Lower lobe of right lung (tissue), 2 donors: ENCODE results near the gene ZFHX2. TPM values are rescaled to one million over a fixed set of nuclear protein-coding genes. Genes with fewer than 3 reads are reported as not detected.

Source experiments
- ATAC-seq, 2 donors: fragments of 200-7000 bp; cut with Tn5 transposase; one replicate each; pipeline ENCODE4 v1.9.1; 2020 to 2022; ENCODE audit warnings: mild to moderate bottlenecking in 2 of 2, moderate library complexity in 2 of 2
- DNase-seq: peaks from one replicate; pipeline ENCODE4 v3.0.0-alpha.2; 2020
- H3K27ac ChIP-seq: fragments of 200-600 bp; one replicate; pipeline ENCODE4 v1.8.0; 2022
- H3K27me3 ChIP-seq: fragments of 200-600 bp; one replicate; pipeline ENCODE4 v1.8.0; 2022; ENCODE audit warnings: low read depth
- H3K36me3 ChIP-seq: fragments of 200-600 bp; one replicate; pipeline ENCODE4 v1.8.0; 2022; ENCODE audit warnings: mild to moderate bottlenecking
- H3K4me1 ChIP-seq: fragments of 200-600 bp; one replicate; pipeline ENCODE4 v1.8.0; 2022
- H3K4me3 ChIP-seq: fragments of 200-600 bp; one replicate; pipeline ENCODE4 v1.8.0; 2022; ENCODE audit warnings: mild to moderate bottlenecking
- H3K9me3 ChIP-seq: fragments of 200-600 bp; one replicate; pipeline ENCODE4 v1.8.0; 2022
- intact Hi-C: fragments of 100-400 bp; cut with DNase I; formaldehyde crosslinking; loops from one replicate; pipeline ENCODE4 v1.11.0; 2022
- total RNA-seq: library from RNA; stranded (reverse); fragmentation: NEBNext Ultra II Directional; extraction: Animal tissue kit (Norgen Biotek cat#: 25700); gene quantifications from one replicate; pipeline ENCODE4 v1.2.1, GENCODE V29; 2021
- TF ChIP-seq, protein P1 (sequence below): fragments of 200-600 bp; IDR thresholded peaks from one replicate; pipeline ENCODE4 v1.8.0; 2022; ENCODE audit warnings: antibody characterized with exemption, mild to moderate bottlenecking
- donor health status: DM: no; HTN: yes; CAD: no; lungs with severe emphysema.

The ZFHX2 gene
- total RNA-seq, 1 donor from 2014 or later: 5.1 TPM

DNA sequence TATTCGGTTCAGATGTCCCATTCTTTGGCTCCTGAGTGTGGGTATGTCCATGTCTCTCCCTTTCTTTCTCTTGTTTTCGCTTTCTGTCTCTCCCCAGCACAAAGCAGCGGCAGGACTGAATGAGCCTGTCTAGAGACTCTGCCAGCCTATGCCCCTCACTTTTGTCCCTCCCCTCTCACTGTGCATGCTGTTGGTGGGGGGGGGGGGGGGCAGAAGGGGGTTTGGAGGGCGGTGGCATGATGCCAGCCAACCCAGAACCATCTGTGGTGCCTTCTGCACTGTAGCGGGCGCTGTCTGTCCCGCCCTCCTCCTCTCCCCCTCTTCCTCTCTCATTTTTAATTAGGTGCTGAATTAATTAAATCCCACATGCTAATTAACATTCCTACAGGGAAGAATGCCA, 64.3 kb downstream of the ZFHX2 start:
- Histone ChIP-seq H3K36me3 (peaks cover 39% of the 10 kb centered on the region), H3K27ac (no peak overlapping the region), H3K27me3 (no peaks in the 10 kb centered on the region), H3K4me1 (no peaks in the 10 kb centered on the region), H3K4me3 (no peak overlapping the region), H3K9me3 (no peaks in the 10 kb centered on the region)
- intact Hi-C loops: no loop called here
- DNase-seq (no peak), ATAC-seq (no peak)
- TF ChIP-seq, protein P1, sequence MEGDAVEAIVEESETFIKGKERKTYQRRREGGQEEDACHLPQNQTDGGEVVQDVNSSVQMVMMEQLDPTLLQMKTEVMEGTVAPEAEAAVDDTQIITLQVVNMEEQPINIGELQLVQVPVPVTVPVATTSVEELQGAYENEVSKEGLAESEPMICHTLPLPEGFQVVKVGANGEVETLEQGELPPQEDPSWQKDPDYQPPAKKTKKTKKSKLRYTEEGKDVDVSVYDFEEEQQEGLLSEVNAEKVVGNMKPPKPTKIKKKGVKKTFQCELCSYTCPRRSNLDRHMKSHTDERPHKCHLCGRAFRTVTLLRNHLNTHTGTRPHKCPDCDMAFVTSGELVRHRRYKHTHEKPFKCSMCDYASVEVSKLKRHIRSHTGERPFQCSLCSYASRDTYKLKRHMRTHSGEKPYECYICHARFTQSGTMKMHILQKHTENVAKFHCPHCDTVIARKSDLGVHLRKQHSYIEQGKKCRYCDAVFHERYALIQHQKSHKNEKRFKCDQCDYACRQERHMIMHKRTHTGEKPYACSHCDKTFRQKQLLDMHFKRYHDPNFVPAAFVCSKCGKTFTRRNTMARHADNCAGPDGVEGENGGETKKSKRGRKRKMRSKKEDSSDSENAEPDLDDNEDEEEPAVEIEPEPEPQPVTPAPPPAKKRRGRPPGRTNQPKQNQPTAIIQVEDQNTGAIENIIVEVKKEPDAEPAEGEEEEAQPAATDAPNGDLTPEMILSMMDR: no peak

DNA sequence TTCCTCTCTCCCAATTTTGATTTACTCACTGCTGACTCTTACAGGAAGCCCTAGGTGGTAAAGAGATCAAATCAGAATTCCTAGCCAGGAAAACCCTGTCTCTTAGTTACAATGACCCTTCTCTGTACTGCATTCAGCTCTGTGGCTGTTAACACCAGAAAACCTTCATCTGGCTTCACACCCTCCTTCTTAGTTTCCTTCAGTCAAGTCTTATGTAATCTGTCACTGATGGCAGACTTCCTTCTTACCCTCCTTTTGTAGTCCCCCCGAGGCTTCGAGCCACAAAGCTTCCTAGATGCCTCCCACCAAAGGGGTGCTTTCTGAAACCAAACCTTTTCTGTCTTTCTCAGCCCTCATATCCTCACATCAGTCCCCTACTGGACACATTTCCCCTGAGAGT, 65.5 kb downstream of the ZFHX2 start:
- Histone ChIP-seq H3K4me3 (no peak overlapping the region), H3K4me1 (no peaks in the 10 kb centered on the region), H3K27me3 (no peaks in the 10 kb centered on the region), H3K9me3 (no peaks in the 10 kb centered on the region), H3K36me3 (peaks cover 40% of the 10 kb centered on the region), H3K27ac (no peak overlapping the region)
- intact Hi-C loops: no loop called here
- TF ChIP-seq, protein P1: no peak
- no peak for ATAC-seq
- no peak for DNase-seq

DNA sequence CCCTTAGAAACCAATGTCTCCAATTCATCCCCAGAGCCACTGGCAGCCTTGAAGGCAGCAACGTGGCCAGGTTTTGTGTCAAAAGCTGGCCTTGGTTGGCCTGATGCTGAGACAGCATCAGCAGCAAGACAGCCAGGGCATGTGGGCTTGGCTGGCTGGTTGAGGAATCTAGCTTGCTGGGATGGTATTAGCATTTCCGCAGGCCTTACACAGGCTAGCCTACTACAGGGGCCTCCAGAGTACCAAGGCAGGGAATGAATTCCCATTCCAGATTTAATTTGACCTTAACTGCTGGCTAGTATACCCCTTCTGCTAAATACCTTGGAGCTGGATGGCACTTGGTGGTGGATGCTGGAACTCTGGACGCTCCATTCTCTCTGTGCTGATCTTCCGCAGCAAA, 66.2 kb downstream of the ZFHX2 start:
- H3K27me3 ChIP-seq: no peaks in the 10 kb centered on the region
- H3K4me1 ChIP-seq: no peaks in the 10 kb centered on the region
- no peak overlapping the region for H3K27ac ChIP-seq
- DNase-seq (no peak), ATAC-seq (no peak)
- no peaks in the 10 kb centered on the region for H3K9me3 ChIP-seq
- intact Hi-C loops: no loop called here
- no peak overlapping the region for H3K4me3 ChIP-seq
- peaks cover 45% of the 10 kb centered on the region for H3K36me3 ChIP-seq
- TF ChIP-seq, protein P1: no peak

DNA sequence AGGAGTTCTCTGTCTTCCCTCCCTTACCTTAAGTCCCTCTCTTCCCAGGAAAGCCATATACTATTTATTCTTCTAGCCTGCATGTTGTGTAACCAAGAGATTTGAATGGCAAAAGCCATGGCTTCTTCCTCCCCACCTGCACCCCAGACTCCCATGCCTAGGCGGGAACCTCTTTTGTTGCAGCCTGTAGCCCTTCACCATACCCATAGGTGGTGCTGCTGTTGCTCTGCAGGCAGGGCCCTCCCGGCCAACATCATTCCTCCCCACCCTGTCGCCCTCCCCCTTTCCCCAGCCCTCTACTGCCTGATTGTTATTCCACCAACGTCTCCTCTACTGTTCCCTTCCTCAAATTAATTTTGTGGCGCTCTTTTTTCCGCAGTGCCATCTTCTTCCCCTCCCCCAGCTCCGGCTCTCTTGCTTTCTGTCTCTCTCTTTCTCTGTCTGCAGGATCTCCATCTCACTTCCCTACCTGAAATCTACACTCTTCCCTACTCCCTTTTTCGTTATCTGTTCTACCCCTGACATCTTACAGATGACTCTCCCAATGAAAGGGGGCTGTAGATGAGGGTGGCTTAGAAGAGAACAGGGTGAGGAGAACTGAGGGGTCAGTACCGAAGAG, 68.2 kb downstream of the ZFHX2 start:
- intact Hi-C loops: no loop called here
- H3K4me1 ChIP-seq: no peaks in the 10 kb centered on the region
- peaks cover 43% of the 10 kb centered on the region for H3K36me3 ChIP-seq

DNA sequence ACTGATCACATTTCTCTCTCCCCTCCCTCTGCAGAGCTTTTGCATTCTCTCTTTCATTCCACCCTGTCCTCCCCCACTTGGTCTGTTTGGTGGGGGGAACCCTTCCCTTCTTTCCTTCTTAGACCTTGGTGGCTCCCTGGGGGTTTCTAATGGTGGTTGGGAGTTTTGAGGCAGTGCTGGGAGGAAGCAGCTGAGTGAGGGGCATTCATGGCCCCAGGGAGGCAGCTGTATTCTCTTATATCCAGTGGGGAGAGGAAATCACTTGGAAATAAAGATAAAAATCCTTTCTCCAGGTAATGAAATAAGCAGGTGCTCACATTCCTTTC, 68.8 kb downstream of the ZFHX2 start:
- Histone ChIP-seq H3K27ac (no peak overlapping the region), H3K4me3 (no peak overlapping the region), H3K4me1 (no peaks in the 10 kb centered on the region), H3K27me3 (no peaks in the 10 kb centered on the region), H3K9me3 (no peaks in the 10 kb centered on the region), H3K36me3 (peaks cover 42% of the 10 kb centered on the region)
- no peak for ATAC-seq
- intact Hi-C loops: no loop called here
- TF ChIP-seq, protein P1: no peak
- no peak for DNase-seq

More for the DNA sequence above, 68.2 kb downstream of the ZFHX2 start:
- TF ChIP-seq, protein P1: no peak
- no peaks in the 10 kb centered on the region for H3K9me3 ChIP-seq
- H3K27ac ChIP-seq: no peak overlapping the region
- ATAC-seq (no peak), DNase-seq (no peak)
- H3K27me3 ChIP-seq: no peaks in the 10 kb centered on the region
- H3K4me3 ChIP-seq: no peak overlapping the region
